Loucy (cell line): ENCODE results near the gene TNNC2.

Experiments
- H2AFZ ChIP-seq: fragments of 200-600 bp; sonication (generic); 2 replicates; pipeline ENCODE4 v1.6.0; 2016; ENCODE audit warnings: antibody characterized with exemption, mild to moderate bottlenecking, low read length, moderate library complexity
- H3F3A ChIP-seq: fragments of 200-600 bp; 2 replicates; pipeline ENCODE4 v1.6.0; 2016; ENCODE audit warnings: antibody characterized with exemption, low read depth, mild to moderate bottlenecking
- H3K27me3 ChIP-seq: fragments of 200-600 bp; sonication (generic); 2 replicates; pipeline ENCODE4 v1.6.1; 2014; ENCODE audit warnings: low read length, mild to moderate bottlenecking; ENCODE audit not compliant: insufficient read depth, poor library complexity, severe bottlenecking
- H3K36me3 ChIP-seq: fragments of 200-600 bp; sonication (generic); 2 replicates; pipeline ENCODE4 v1.6.1; 2016; ENCODE audit warnings: low read length; ENCODE audit not compliant: insufficient read depth
- H3K4me1 ChIP-seq: fragments of 200-600 bp; sonication (generic); 2 replicates; pipeline ENCODE4 v1.5.1; 2014; ENCODE audit warnings: low read length, mild to moderate bottlenecking; ENCODE audit not compliant: insufficient read depth, poor library complexity, severe bottlenecking
- H3K4me2 ChIP-seq: fragments of 200-600 bp; sonication (generic); 2 replicates; pipeline ENCODE4 v1.6.0; 2014; ENCODE audit warnings: antibody characterized with exemption, low read length, low read depth, mild to moderate bottlenecking; ENCODE audit not compliant: poor library complexity, severe bottlenecking
- H3K4me3 ChIP-seq: fragments of 200-600 bp; sonication (generic); 2 replicates; pipeline ENCODE4 v1.5.1; 2014; ENCODE audit warnings: low read length, mild to moderate bottlenecking, mixed read lengths; ENCODE audit not compliant: poor library complexity, severe bottlenecking
- H3K79me2 ChIP-seq: fragments of 200-600 bp; sonication (generic); 2 replicates; pipeline ENCODE4 v1.6.1; 2014; ENCODE audit warnings: low read length; ENCODE audit not compliant: insufficient read depth
- H3K9ac ChIP-seq: fragments of 200-600 bp; sonication (generic); 2 replicates; pipeline ENCODE4 v1.6.0; 2014; ENCODE audit warnings: mild to moderate bottlenecking, low read depth, low read length, moderate library complexity; ENCODE audit not compliant: poor library complexity, severe bottlenecking
- H3K9me2 ChIP-seq: fragments of 200-600 bp; sonication (generic); replicated peaks from 2 replicates; pipeline ENCODE4 v1.6.1; 2016; ENCODE audit warnings: low read depth, low read length, mixed read lengths
- H3K9me3 ChIP-seq: fragments of 200-600 bp; sonication (generic); 2 replicates; pipeline ENCODE4 v1.6.1; 2014; ENCODE audit warnings: mild to moderate bottlenecking, antibody characterized with exemption, low read length, low read depth; ENCODE audit not compliant: insufficient read depth
- H4K20me1 ChIP-seq: fragments of 200-600 bp; sonication (generic); 2 replicates; pipeline ENCODE4 v1.6.0; 2014; ENCODE audit warnings: antibody characterized with exemption, low read length, mild to moderate bottlenecking; ENCODE audit not compliant: insufficient read depth, poor library complexity, severe bottlenecking
- EZH2phosphoT487 ChIP-seq: fragments of 200-600 bp; IDR thresholded peaks from 2 replicates; pipeline ENCODE4 v1.6.1; 2018; ENCODE audit warnings: antibody characterized with exemption, mild to moderate bottlenecking, moderate library complexity, borderline replicate concordance
- TF ChIP-seq, protein P1 (sequence below): fragments of 200-600 bp; sonication (generic); conservative IDR thresholded peaks from 2 replicates; pipeline ENCODE4 v1.5.1; 2014; ENCODE audit warnings: mild to moderate bottlenecking, antibody characterized with exemption, low read length

Gene TNNC2

DNA sequence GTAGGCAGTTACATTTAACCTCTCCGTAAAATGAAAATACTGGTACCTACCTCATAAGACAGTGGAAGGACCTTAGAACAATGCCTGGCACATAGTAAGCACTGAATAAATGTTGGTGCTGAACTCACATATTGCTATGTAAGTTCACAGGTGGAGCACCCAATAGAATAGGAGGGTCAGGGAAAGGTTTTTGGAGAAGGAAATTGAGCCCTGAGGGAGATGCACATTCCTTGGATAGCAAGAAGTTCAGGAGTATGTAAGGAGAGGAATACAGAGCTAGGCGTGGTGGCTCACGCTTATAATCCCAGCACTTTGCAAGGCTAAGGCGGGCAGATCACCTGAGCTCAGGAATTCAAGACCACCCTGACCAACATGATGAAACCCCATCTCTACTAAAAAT is 7.6 kb downstream of the TNNC2 start:
- peaks cover 9% of the 10 kb centered on the region for H4K20me1 ChIP-seq
- H3K9me3 ChIP-seq: no peaks in the 10 kb centered on the region
- no peak overlapping the region for H2AFZ ChIP-seq
- peaks cover 22% of the 10 kb centered on the region; the same call in 1 of the 2 replicates for H3K36me3 ChIP-seq
- no peaks in the 10 kb centered on the region for H3K27me3 ChIP-seq
- TF ChIP-seq EZH2phosphoT487: no peak
- TF ChIP-seq, protein P1, sequence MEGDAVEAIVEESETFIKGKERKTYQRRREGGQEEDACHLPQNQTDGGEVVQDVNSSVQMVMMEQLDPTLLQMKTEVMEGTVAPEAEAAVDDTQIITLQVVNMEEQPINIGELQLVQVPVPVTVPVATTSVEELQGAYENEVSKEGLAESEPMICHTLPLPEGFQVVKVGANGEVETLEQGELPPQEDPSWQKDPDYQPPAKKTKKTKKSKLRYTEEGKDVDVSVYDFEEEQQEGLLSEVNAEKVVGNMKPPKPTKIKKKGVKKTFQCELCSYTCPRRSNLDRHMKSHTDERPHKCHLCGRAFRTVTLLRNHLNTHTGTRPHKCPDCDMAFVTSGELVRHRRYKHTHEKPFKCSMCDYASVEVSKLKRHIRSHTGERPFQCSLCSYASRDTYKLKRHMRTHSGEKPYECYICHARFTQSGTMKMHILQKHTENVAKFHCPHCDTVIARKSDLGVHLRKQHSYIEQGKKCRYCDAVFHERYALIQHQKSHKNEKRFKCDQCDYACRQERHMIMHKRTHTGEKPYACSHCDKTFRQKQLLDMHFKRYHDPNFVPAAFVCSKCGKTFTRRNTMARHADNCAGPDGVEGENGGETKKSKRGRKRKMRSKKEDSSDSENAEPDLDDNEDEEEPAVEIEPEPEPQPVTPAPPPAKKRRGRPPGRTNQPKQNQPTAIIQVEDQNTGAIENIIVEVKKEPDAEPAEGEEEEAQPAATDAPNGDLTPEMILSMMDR: no peak
- H3F3A ChIP-seq: peaks cover 2% of the 10 kb centered on the region; the same call in 1 of the 2 replicates
- H3K4me2 ChIP-seq: no peak overlapping the region
- no peak overlapping the region for H3K4me3 ChIP-seq
- peaks cover 14% of the 10 kb centered on the region for H3K4me1 ChIP-seq
- no peaks in the 10 kb centered on the region for H3K9me2 ChIP-seq
- H3K79me2 ChIP-seq: peaks cover 24% of the 10 kb centered on the region
- no peak overlapping the region for H3K9ac ChIP-seq

DNA sequence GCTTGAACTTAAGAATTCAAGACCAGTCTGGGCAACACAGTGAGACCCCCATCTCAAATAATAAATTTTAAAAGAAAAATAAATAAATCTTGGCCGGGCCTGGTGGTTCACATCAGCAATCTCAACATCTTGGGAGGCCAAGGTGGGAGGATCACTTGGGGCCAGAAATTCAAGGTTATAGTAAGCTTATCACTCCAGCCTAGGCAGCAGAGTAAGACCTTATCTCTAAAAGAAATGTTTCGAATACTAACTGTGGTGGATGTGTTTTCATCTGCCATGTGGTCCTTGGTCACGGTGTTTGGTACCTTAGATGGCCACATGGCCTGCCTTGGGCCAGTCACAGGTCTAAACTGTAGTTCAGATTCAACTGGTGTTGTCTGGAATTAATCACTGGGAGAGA is 8.9 kb downstream of the TNNC2 start:
- H3K9me2 ChIP-seq: no peaks in the 10 kb centered on the region
- H3K4me3 ChIP-seq: no peak overlapping the region
- no peak overlapping the region for H2AFZ ChIP-seq
- peaks cover 36% of the 10 kb centered on the region for H3K79me2 ChIP-seq
- peaks cover 23% of the 10 kb centered on the region for H3K4me1 ChIP-seq
- peaks cover 16% of the 10 kb centered on the region for H4K20me1 ChIP-seq
- H3K9ac ChIP-seq: no peak overlapping the region
- H3K36me3 ChIP-seq: peaks cover 22% of the 10 kb centered on the region; the same call in 1 of the 2 replicates
- H3K4me2 ChIP-seq: no peak overlapping the region
- no peak for TF ChIP-seq EZH2phosphoT487
- TF ChIP-seq, protein P1: no peak
- H3K27me3 ChIP-seq: peaks cover under 1% of the 10 kb centered on the region
- H3F3A ChIP-seq: peaks cover 2% of the 10 kb centered on the region; the same call in 1 of the 2 replicates
- H3K9me3 ChIP-seq: no peaks in the 10 kb centered on the region

DNA sequence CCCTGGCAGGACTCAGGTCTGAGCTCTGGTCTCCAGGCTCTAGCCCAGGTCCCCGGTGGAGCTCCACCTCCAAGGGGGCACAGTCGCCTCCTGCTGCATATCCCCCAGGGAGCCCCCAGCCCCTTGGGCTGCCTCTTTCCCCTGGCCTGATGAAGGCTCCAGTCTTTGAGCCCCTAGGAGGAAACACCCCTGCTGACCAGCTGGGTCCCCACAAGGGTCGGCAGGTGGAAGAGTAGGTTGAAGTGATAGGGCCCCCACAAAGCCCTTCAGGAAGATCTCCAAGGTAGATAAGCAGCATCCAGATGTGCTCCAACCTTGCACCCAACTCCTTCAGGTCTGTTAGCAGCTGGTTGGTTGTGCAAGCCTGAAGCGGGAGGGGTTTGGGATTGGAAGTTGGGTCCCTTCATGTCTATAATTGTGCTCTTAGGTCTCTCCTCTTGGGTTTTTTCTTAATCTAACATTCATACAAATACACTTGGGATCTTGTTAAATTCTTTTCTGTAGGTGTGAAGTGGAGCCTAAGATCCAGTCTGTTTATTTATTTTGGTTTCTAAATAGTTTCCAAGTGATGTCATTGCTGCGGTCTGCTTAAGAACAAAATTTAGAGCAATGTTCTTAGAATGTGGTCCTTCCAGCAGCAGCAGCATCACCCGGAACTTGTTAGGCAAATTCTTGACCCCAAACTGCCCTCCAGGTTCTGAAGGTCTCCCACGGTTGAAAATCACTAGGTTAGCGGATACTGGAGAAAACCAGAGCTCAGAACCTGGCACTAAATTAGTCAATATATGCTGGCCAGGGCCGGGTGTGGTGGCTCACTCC is 9.5 kb downstream of the TNNC2 start:
- H3K27me3 ChIP-seq: peaks cover 7% of the 10 kb centered on the region
- H4K20me1 ChIP-seq: peaks cover 17% of the 10 kb centered on the region
- H3K9me3 ChIP-seq: no peaks in the 10 kb centered on the region
- no peaks in the 10 kb centered on the region for H3K9me2 ChIP-seq
- TF ChIP-seq EZH2phosphoT487: no peak
- TF ChIP-seq, protein P1: no peak
- no peak overlapping the region for H3K4me3 ChIP-seq
- no peak overlapping the region for H3K9ac ChIP-seq
- no peak overlapping the region for H2AFZ ChIP-seq
- H3K4me2 ChIP-seq: peak overlapping the region; percentile 4
- peaks cover 42% of the 10 kb centered on the region for H3K79me2 ChIP-seq
- H3F3A ChIP-seq: peaks cover 2% of the 10 kb centered on the region; the same call in 1 of the 2 replicates
- peaks cover 27% of the 10 kb centered on the region for H3K4me1 ChIP-seq
- peaks cover 22% of the 10 kb centered on the region; the same call in 1 of the 2 replicates for H3K36me3 ChIP-seq
